Peyer's patch (tissue), 4 donors: ENCODE data around the gene DOCK11.
"Not testable (repeated sequence)": the region's sequence is repeated elsewhere in the genome, so short reads cannot be mapped to it uniquely, and the experiment has no call there.

Source experiments
- POLR2A ChIP-seq, 2 donors: fragments of 450-650 bp; IDR thresholded peaks; one replicate each; pipeline ENCODE4 v1.5.1; 2017; ENCODE audit warnings: antibody characterized with exemption in 2 of 2, mild to moderate bottlenecking in 2 of 2, moderate library complexity in 2 of 2
- TF ChIP-seq, protein P1 (sequence below), 6 experiments: fragments of 450-650 bp in 4 of 6; fragments of 200-600 bp in 2 of 6; sonication (generic) in 1 of 6; IDR thresholded peaks; one replicate each; pipeline ENCODE4 v1.5.1; 2017 to 2019; ENCODE audit warnings: antibody characterized with exemption in 6 of 6, mild to moderate bottlenecking in 3 of 6, moderate library complexity in 1 of 6

DNA sequence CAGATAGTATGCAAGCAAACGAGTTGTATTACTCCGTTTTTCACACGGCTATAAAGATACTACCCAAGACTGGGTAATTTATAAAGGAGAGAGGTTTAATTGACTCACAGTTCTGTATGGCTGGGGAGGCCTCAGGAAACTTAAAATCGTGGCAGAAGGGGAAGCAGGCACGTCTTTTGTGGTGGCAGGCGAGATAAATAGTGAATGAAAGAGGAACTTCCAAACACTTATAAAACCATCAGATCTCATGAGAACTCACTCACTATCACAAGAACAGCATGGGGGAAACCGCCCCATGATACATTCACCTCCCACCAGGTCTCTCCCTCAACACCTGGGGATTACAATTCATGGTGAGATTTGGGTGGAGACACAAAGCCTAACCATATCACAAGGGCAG, 90.6 kb downstream of the DOCK11 start:
- TF ChIP-seq, protein P1, sequence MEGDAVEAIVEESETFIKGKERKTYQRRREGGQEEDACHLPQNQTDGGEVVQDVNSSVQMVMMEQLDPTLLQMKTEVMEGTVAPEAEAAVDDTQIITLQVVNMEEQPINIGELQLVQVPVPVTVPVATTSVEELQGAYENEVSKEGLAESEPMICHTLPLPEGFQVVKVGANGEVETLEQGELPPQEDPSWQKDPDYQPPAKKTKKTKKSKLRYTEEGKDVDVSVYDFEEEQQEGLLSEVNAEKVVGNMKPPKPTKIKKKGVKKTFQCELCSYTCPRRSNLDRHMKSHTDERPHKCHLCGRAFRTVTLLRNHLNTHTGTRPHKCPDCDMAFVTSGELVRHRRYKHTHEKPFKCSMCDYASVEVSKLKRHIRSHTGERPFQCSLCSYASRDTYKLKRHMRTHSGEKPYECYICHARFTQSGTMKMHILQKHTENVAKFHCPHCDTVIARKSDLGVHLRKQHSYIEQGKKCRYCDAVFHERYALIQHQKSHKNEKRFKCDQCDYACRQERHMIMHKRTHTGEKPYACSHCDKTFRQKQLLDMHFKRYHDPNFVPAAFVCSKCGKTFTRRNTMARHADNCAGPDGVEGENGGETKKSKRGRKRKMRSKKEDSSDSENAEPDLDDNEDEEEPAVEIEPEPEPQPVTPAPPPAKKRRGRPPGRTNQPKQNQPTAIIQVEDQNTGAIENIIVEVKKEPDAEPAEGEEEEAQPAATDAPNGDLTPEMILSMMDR (IDR thresholded peaks at IDR 0.05): not testable (repeated sequence)
- TF ChIP-seq POLR2A (IDR thresholded peaks at IDR 0.05): not testable (repeated sequence)
